Measurements from ENCODE around the gene MOCOS.

DNA sequence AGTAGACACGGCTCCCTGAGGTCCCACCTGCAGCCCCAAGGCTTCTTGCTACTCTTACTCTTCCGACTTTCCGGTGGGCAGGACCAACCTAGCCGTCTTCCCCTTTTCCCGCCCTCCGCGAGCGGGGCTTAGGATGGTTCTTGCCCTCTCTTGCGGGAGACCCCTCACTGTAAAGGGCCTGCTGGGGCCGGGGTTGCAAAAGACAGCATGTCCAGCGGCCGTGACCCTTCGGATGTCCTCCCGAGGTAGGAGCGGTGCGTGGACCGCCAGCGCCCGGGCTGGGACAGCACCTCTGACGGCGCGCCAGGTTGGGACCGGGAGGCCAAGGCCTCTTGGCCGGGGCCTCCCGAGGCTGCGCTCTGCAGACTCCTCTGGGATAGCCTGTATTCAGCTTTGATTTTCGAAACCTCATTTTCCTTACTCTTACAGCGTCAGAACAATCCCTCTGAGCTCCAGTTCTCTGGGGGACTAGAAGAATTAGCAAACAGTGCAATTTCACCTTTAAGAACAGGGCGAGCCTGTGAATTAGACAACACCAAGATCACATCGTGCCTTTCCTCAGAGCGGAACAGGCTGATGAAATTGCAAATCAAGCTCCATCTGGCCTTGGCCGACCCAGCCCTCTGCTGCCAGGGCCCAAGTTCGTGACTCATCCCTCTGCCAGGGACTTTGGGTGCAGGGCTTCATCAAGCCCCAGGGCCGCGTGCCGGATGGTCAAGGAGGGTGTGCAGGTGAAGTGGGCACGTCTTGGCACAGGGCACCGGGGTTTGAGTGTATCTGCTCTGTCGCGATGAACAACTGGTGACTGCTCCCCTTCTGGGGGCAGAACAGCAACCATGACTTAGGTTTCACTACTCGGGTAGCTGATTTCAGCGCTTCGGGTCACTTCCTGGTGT is 777 bp downstream of the MOCOS start:
- TF ChIP-seq, protein P1, sequence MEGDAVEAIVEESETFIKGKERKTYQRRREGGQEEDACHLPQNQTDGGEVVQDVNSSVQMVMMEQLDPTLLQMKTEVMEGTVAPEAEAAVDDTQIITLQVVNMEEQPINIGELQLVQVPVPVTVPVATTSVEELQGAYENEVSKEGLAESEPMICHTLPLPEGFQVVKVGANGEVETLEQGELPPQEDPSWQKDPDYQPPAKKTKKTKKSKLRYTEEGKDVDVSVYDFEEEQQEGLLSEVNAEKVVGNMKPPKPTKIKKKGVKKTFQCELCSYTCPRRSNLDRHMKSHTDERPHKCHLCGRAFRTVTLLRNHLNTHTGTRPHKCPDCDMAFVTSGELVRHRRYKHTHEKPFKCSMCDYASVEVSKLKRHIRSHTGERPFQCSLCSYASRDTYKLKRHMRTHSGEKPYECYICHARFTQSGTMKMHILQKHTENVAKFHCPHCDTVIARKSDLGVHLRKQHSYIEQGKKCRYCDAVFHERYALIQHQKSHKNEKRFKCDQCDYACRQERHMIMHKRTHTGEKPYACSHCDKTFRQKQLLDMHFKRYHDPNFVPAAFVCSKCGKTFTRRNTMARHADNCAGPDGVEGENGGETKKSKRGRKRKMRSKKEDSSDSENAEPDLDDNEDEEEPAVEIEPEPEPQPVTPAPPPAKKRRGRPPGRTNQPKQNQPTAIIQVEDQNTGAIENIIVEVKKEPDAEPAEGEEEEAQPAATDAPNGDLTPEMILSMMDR (IDR thresholded peaks at IDR 0.05; ENCODE audit: poor library complexity) = no peak
- TF ChIP-seq EZH2 (IDR thresholded peaks at IDR 0.05; ENCODE audit: borderline replicate concordance) = no peak
